Measurements from ENCODE around the gene MRPL21.
"Not testable (repeated sequence)": the region's sequence is repeated elsewhere in the genome, so short reads cannot be mapped to it uniquely, and the experiment has no call there.

Gene MRPL21

GRCh38 chr11:68905421-68906360 is 2.1 kb upstream of the MRPL21 start:
- DNase-seq, result no peak

- no peak for DNase-seq
Measured at GRCh38 chr11:68904248-68904847, 716 bp upstream of the MRPL21 start.

- DNase-seq, result no peak
Measured at GRCh38 chr11:68900835-68901381, 2.7 kb downstream of the MRPL21 start.

- no peak for DNase-seq
Measured at GRCh38 chr11:68897441-68897840, 6.2 kb downstream of the MRPL21 start.

GRCh38 chr11:68896171-68896959 is 7.3 kb downstream of the MRPL21 start:
- no peak for DNase-seq

- no peak for DNase-seq
Measured at GRCh38 chr11:68893282-68893681, 10.3 kb downstream of the MRPL21 start.

- no peak for DNase-seq
Measured at GRCh38 chr11:68892576-68892975, 11.1 kb downstream of the MRPL21 start.

GRCh38 chr11:68891351-68891948 is 12.2 kb downstream of the MRPL21 start:
- DNase-seq, result no peak

- no peak for DNase-seq
Measured at GRCh38 chr11:68890490-68891231, 13.0 kb downstream of the MRPL21 start.

GRCh38 chr11:68889948-68890446 is 13.6 kb downstream of the MRPL21 start:
- no peak for DNase-seq

GRCh38 chr11:68884827-68885226 is 18.8 kb downstream of the MRPL21 start:
- not testable (repeated sequence) for DNase-seq

GRCh38 chr11:68882391-68882790 is 21.2 kb downstream of the MRPL21 start:
- DNase-seq, result no peak

GRCh38 chr11:68881320-68881719 is 22.3 kb downstream of the MRPL21 start:
- no peak for DNase-seq

- no peak for DNase-seq
Measured at GRCh38 chr11:68880851-68881250, 22.8 kb downstream of the MRPL21 start.

- no peak for DNase-seq
Measured at GRCh38 chr11:68878022-68878421, 25.6 kb downstream of the MRPL21 start.

GRCh38 chr11:68872216-68873003 is 31.2 kb downstream of the MRPL21 start:
- DNase-seq, result no peak

GRCh38 chr11:68870470-68870869 is 33.2 kb downstream of the MRPL21 start:
- DNase-seq, result no peak

- no peak for DNase-seq
Measured at GRCh38 chr11:68868221-68868835, 35.3 kb downstream of the MRPL21 start.

- DNase-seq, result no peak
Measured at GRCh38 chr11:68867066-68867465, 36.6 kb downstream of the MRPL21 start.

- no peak for DNase-seq
Measured at GRCh38 chr11:68865241-68865640, 38.4 kb downstream of the MRPL21 start.
